ENCODE measurements around the gene GCSAM. TPM values are rescaled to one million over a fixed set of nuclear protein-coding genes. Genes with fewer than 3 reads are reported as not detected.

Gene GCSAM
- total RNA-seq, 1 experiment from 2014 or later: not detected

DNA sequence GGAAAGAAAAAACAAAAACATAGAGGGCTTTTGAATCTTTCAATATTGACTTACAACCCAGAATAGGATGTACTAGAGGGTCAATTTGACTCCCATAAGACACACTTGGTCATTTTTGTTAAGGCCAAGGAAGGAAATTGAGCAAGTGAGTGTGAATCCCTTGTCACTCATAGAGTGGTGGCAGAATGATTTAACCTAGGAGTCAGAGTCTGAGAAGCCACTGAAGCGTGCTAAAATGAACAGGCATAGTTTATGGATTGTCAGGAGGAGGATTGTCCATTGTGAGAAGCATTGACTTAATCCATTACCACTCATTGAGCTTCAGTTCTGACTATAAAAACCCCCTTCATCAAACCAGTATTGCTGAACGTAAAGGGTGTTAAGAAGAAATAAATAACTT is 8.2 kb upstream of the GCSAM start:
- H3F3A ChIP-seq (ENCODE audit: insufficient read depth, low read depth): no peaks in the 10 kb centered on the region
- H3K36me3 ChIP-seq (ENCODE audit: low read depth): no peaks in the 10 kb centered on the region
- intact Hi-C loops (cut with micrococcal nuclease; ENCODE audit: unreplicated experiment): no loop called here
- no peak overlapping the region for H3K4me2 ChIP-seq
- H3K9me2 ChIP-seq (ENCODE audit: insufficient read depth): no peaks in the 10 kb centered on the region
- POLR2A ChIA-PET (ENCODE audit: unreplicated experiment): no interaction called here
- H3K9me3 ChIP-seq (ENCODE audit: insufficient read depth, low read depth): no peaks in the 10 kb centered on the region
- H3K4me3 ChIP-seq: no peak overlapping the region
- no peaks in the 10 kb centered on the region for H4K20me1 ChIP-seq (ENCODE audit: insufficient read depth)
- H3K27me3 ChIP-seq (ENCODE audit: insufficient read depth, low read depth): no peaks in the 10 kb centered on the region
- no TSS peak for BruUV-seq (replicated peaks)
- H3K4me1 ChIP-seq (replicated peaks; ENCODE audit: insufficient read depth): no peaks in the 10 kb centered on the region
- CTCF ChIA-PET: no interaction called here
- DNase-seq: no peak
- H3K27ac ChIP-seq: no peak overlapping the region
- no peaks in the 10 kb centered on the region for H3K79me2 ChIP-seq (ENCODE audit: low read depth)
- TF ChIP-seq, protein P1, sequence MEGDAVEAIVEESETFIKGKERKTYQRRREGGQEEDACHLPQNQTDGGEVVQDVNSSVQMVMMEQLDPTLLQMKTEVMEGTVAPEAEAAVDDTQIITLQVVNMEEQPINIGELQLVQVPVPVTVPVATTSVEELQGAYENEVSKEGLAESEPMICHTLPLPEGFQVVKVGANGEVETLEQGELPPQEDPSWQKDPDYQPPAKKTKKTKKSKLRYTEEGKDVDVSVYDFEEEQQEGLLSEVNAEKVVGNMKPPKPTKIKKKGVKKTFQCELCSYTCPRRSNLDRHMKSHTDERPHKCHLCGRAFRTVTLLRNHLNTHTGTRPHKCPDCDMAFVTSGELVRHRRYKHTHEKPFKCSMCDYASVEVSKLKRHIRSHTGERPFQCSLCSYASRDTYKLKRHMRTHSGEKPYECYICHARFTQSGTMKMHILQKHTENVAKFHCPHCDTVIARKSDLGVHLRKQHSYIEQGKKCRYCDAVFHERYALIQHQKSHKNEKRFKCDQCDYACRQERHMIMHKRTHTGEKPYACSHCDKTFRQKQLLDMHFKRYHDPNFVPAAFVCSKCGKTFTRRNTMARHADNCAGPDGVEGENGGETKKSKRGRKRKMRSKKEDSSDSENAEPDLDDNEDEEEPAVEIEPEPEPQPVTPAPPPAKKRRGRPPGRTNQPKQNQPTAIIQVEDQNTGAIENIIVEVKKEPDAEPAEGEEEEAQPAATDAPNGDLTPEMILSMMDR (conservative IDR thresholded peaks at IDR 0.05): no peak
- no peak overlapping the region for H2AFZ ChIP-seq

DNA sequence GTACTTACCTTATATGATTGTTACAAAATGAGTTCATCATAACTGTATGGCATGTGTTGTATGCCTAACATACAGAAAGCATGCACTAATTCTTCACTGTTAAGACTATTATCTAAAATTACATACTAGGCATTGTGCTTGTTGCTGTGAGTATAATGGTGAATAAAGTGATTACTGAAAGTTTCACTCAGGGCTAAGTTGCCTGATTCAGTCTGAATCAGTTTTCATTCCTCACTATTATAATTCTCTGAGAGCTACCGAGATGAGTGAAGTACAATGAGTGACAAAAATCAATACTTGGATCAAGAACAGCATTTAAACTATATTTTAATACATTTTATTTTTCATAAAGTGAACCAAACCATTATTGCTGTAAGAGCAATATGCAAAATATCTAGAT is 7.5 kb upstream of the GCSAM start:
- intact Hi-C loops (cut with micrococcal nuclease; ENCODE audit: unreplicated experiment): no loop called here
- H3K4me2 ChIP-seq: no peak overlapping the region
- TF ChIP-seq, protein P1 (conservative IDR thresholded peaks at IDR 0.05): no peak
- TF ChIP-seq EZH2 (IDR thresholded peaks at IDR 0.05; ENCODE audit: low read depth): no peak
- H3F3A ChIP-seq (ENCODE audit: insufficient read depth, low read depth): no peaks in the 10 kb centered on the region
- no peaks in the 10 kb centered on the region for H3K79me2 ChIP-seq (ENCODE audit: low read depth)
- H3K4me1 ChIP-seq (replicated peaks; ENCODE audit: insufficient read depth): no peaks in the 10 kb centered on the region
- no peak overlapping the region for H3K4me3 ChIP-seq
- H3K9me3 ChIP-seq (ENCODE audit: insufficient read depth, low read depth): no peaks in the 10 kb centered on the region
- ChIA-PET POLR2A (ENCODE audit: unreplicated experiment) (interaction anchor here (0.7 kb wide), 1 partner anchor 162 kb away, joined by 9 read pairs; the partner anchor contains the start of gene ABHD10), CTCF (no interaction called here)
- H3K27me3 ChIP-seq (ENCODE audit: insufficient read depth, low read depth): no peaks in the 10 kb centered on the region
- no peak for DNase-seq
- no peak overlapping the region for H3K27ac ChIP-seq
- H3K36me3 ChIP-seq (ENCODE audit: low read depth): no peaks in the 10 kb centered on the region
- H3K9me2 ChIP-seq (ENCODE audit: insufficient read depth): no peaks in the 10 kb centered on the region
- H4K20me1 ChIP-seq (ENCODE audit: insufficient read depth): no peaks in the 10 kb centered on the region
- H2AFZ ChIP-seq: no peak overlapping the region
- BruUV-seq (replicated peaks): no TSS peak

DNA sequence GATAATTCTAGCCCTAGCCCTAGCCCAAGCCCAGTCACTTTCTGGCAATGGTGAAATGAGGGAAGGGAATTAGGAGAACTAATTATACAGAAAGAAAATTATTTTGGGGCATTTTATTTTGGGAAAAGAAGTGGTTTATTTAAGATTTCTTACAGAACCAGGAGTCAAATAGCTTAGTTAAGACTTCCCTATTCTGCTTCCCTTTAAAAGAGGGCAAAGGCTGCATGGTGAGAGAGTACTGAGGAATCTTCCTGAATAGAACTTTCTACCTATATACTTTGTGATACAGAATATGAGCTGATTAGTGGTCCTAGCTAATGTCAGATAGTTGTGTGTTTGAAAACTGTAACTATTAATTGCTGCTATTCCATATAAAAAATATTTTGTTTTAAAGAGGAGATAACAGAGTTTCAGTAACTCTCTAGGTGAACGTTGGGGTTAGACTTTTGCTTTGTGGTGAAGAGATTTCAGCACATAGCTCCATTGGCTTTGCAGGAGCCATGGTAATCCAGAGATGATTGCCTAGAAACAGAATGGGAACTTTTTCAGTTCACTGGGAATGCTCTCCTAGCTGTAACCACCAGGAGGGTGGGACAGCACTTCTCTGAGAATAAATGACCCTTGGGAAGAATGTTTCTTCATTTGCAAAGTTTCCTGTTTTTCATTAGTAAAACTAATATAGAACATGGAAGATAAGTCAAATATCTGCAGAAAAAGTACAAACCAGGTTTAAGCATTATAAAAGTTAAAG is 5.3 kb upstream of the GCSAM start:
- BruUV-seq (replicated peaks): no TSS peak
- no peaks in the 10 kb centered on the region for H3K27me3 ChIP-seq (ENCODE audit: insufficient read depth, low read depth)
- TF ChIP-seq, protein P1 (conservative IDR thresholded peaks at IDR 0.05): no peak
- no peak for TF ChIP-seq EZH2 (IDR thresholded peaks at IDR 0.05; ENCODE audit: low read depth)
- no peaks in the 10 kb centered on the region for H3K36me3 ChIP-seq (ENCODE audit: low read depth)
- H3F3A ChIP-seq (ENCODE audit: insufficient read depth, low read depth): no peaks in the 10 kb centered on the region
- no peaks in the 10 kb centered on the region for H3K9me3 ChIP-seq (ENCODE audit: insufficient read depth, low read depth)
- ChIA-PET CTCF (no interaction called here), POLR2A (ENCODE audit: unreplicated experiment) (no interaction called here)
- H3K79me2 ChIP-seq (ENCODE audit: low read depth): no peaks in the 10 kb centered on the region
- DNase-seq: no peak
- no peak overlapping the region for H3K27ac ChIP-seq
- intact Hi-C loops (cut with micrococcal nuclease; ENCODE audit: unreplicated experiment): loop anchor here (5.0 kb wide), 2 partner anchors 189 to 394 kb away; no protein-coding TSS in a partner anchor
- H3K4me2 ChIP-seq: no peak overlapping the region
- H2AFZ ChIP-seq: no peak overlapping the region
- no peaks in the 10 kb centered on the region for H4K20me1 ChIP-seq (ENCODE audit: insufficient read depth)
- H3K9me2 ChIP-seq (ENCODE audit: insufficient read depth): no peaks in the 10 kb centered on the region
- H3K4me3 ChIP-seq: no peak overlapping the region
- peaks cover 10% of the 10 kb centered on the region; the same call in 1 of the 2 replicates for H3K4me1 ChIP-seq (replicated peaks; ENCODE audit: insufficient read depth)
